A673 (cell line): ENCODE results near the gene MCM5.

Experiments used
- CTCF ChIP-seq: fragments of 300-800, 200-600 bp; sonication (generic); conservative IDR thresholded peaks from 2 replicates; pipeline ENCODE4 v1.5.1; 2017; ENCODE audit warnings: low read depth, mild to moderate bottlenecking, antibody characterized with exemption, low read length, moderate library complexity, mixed read lengths
- EZH2 ChIP-seq: fragments of 200-600 bp; sonication (generic); IDR thresholded peaks from 2 replicates; pipeline ENCODE4 v1.6.1; 2017; ENCODE audit warnings: borderline replicate concordance, low read depth, mild to moderate bottlenecking, mixed read lengths, antibody characterized with exemption, low read length; ENCODE audit not compliant: poor library complexity, severe bottlenecking

GRCh38 chr22:35361001-35361558, 38.9 kb upstream of the MCM5 start:
- no peak for TF ChIP-seq CTCF
- TF ChIP-seq EZH2: no peak
